Activated CD4-positive, alpha-beta T cell treated with anti-CD3 and anti-CD28 coated beads, Interleukin-2, amount 50 U/mL, for 48 hours (primary cell): ENCODE results near the gene SLAIN1.
"Not testable (repeated sequence)": the region's sequence is repeated elsewhere in the genome, so short reads cannot be mapped to it uniquely, and the experiment has no call there.

Experiments
- DNase-seq, 2 experiments: peaks; one replicate each; pipeline ENCODE4 v3.0.0-alpha.2; 2020

The SLAIN1 gene

DNA sequence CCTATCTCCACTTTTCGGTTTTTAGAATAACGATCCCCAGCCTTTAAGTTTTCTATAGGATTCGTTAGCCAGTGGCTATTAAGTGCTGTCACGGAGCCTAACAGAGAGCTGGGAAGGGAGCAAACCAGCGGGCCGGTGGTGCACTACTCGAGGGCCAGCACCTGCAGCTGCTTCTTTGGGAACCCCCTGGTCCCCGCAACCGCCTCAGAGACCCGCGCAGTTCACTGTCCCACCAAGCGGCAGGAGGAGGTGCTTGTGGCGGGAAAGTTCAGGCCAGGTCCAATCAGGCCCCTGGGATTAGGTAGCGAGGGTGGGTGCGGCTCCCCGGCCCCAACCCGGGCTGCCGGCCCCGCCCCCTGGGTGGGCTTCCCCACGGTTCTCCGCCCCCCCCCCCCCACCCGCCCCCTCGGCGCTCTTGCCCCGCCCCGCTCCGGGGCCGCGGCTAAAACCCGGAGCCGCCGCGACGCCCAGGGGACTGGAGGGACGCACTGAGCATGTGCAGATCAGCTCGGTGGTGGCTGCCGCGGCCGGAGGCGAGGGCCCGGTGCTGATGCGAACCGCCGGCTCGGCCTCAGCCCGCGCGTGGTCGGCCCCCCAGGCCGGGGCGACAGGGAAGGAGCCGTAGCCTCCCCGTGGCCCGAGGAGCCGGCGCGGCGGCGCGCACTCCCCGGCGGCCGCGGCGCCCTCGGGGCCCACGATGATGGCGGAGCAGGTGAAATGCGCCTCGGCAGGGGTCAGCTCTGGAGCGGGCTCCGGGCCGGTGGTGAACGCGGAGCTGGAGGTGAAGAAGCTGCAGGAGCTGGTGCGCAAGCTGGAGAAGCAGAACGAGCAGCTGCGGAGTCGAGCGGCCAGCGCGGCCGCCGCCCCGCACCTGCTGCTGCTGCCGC lies at the start of gene SLAIN1:
Gene SLAIN1, plus strand, starts transcription at position 471 of the 887 bp plus-strand sequence. Its CDS starts 227 bp downstream, at position 698.
- DNase-seq = peak; percentile 74 to 83

DNA sequence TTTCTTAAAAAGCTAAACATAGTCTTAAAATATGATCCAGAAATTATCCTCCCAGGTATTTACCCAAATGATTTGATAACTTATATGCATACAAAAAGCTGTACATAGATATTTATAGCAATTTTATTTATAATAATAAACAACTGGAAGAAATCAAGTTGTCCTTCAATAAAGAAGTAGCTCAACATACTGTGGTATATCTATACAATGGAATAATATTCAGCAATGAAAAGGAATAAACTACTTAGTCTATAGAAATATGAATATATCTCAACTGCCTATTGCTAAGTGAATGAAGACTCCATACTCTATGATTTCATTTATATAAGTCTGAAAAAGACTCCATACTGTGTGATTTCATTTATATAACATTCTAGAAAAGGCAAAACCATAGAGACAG lies 47.1 kb upstream of the SLAIN1 start:
- DNase-seq = no peak

DNA sequence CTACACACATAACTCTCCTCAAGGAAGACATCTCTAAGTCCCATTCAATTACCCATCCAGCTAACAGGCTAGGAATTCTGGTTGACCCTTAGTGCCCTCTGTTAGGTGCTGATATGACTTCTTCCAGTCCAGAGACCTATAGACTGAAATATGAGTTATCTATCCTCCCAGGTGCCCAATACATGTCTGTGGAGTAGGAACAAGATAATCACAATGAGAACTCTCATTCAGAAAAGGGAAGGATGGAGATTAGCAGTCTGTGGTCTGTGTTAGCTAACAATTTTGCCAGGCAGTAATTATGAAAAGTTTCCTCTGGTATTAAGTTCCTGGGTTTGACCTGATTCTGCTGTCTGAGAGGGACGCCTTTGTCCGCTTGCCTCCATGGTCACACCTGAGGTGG lies 44.2 kb upstream of the SLAIN1 start:
- DNase-seq = no peak

DNA sequence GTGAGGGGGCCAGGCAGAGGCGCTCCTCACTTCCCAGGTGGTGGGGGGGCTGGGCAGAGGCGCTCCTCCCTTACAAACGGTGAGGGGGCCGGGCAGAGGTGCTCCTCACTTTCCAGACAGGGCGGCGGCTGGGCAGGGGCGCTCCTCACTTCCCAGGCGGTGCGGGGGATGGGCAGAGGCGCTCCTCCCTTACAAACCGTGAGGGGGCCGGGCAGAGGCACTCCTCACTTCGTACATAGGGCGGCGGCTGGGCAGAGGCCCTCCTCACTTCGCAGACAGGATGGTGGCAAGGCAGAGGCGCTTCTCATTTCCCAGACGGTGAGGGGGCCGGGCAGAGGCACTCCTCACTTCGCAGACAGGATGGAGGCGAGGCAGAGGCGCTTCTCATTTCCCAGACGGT lies 37.5 kb upstream of the SLAIN1 start:
- not testable (repeated sequence) for DNase-seq

DNA sequence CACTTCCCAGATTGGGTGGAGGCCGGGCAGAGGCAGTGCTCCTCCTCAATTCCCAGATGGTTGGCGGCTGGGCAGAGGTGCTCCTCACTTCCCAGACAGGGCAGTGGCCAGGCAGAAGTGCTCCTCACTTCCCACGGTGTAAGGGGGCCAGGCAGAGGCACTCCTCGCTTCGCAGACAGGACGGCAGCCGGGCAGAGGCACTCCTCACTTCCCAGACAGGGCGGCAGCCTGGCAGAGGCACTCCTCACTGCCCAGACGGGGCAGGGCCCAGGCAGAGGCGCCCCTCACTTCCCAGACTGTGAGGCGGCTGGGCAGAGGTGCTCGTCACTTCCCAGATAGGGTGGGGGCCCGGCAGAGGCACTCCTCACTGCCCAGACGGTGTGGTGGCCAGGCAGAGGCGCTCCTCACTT lies 36.6 kb upstream of the SLAIN1 start:
- no peak for DNase-seq

DNA sequence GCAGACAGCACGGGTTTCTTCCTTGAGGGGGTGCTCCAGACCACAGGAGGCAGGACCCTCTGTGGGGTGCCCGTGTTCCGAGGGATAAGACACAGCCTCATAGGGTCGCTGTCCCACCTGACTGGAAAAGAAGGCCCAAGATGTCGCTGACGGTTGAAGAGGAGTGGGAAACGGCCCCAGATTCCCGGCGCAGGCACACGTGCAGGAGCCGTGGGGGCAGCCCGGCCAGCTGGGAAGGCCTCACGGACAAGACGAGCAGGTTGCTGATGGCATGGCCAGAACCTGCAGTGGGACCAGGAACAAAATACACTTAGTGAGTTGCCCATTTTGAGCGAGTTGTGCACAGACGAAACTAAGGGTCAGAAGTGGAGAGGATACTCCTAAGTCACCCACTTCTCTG lies 35.2 kb upstream of the SLAIN1 start:
- DNase-seq = not testable (repeated sequence)

DNA sequence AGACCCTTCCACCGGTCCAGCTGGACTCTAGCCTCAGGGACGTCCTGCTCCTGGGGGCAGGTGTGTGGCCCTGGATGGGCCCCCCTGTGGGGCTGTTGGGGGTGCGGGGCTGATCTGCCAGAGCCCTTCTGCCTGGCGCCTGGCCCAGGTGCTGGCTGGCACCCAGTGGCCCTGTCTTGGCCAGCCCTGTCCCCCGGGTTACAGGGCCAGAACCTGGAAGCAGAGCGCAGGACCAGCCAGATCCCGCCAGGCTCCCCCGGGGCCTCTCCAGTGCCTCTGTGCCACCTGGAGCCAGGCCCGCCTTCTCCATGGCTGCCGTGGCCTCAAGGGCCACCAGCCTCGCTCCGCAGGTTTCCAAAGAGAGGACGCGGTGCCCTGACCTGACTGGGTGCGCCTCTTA lies 34.7 kb upstream of the SLAIN1 start:
- DNase-seq = not testable (repeated sequence)

DNA sequence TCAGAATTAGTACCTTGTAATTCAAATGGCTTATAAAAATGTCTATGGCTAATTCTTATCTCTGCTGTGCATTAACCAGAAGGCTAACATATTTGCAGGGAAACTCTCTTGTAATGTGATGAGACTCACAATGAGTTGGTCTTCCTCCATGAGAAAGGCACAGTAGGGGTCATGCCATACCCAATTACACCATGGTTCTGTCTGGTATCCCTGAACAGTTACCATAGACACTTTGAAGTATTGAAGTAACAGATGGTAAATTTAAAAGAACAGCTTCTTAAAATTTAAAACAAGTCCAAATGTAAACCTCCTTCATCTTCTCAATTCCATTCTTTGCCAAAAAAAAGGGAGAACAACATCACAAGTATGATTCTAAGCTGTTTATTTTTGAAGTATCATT lies 22.6 kb upstream of the SLAIN1 start:
- DNase-seq = no peak

DNA sequence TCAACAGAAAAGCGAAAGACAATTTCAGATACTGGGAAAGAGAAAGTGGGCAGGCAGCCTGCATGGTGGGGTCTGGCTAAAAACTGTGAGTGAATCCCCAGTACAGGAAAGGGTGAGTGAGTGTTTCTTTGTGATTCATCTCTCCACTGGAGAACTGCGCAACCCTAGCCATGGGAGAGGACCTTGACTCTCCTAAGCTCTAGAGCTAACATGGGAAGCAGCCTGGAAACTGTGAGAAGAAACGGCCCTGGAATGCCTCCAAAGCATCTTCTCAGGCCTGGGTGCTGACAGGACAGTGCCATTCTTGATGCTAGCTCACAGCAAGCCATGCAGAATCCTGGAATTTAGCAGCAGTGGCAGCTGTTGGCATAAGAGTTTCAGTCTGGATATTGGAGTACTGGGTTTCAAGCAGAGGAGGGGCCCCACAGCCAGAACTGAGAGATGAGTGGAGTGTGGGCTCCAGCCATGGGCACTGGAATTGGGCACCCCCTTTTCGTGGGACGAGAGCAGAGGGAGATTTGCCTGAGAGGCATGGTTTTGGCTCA lies 18.7 kb upstream of the SLAIN1 start:
- no peak for DNase-seq

DNA sequence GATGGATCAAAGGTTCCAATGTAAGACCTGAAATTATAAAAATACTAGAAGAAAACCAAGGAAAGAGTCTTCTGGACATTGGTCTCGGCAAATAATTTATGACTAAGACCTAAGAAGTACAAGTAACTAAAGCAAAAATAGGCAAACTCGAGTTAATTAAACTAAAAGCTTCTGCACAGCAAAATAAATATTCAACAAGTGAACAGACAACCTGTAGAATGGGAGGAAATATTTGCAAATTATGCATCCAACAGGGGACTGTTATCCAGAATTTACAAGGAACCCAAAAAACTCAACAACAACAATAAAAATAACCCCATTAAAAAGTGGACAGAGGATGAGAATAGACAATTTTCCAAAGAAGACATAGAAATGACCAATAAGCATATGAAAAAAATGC lies 9.7 kb upstream of the SLAIN1 start:
- no peak for DNase-seq

DNA sequence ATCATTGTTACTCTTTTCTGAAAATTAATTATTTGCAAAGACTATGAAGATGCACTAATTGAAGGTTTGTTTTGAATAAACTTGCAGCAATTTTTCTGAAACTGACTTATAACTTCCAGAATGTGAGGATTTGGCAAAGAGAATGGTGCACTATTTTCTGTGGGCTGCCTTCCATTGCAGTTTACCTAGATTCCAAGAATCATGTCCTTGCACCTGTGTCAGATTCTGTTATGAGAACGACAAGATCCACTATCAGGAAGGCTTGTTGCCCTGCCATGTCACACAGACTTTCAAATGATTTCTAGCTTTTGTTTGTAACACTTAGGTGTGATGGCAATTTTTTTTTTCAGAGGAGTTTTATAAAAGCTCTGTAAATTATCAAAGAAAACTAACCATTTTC lies 5.6 kb upstream of the SLAIN1 start:
- DNase-seq = no peak

DNA sequence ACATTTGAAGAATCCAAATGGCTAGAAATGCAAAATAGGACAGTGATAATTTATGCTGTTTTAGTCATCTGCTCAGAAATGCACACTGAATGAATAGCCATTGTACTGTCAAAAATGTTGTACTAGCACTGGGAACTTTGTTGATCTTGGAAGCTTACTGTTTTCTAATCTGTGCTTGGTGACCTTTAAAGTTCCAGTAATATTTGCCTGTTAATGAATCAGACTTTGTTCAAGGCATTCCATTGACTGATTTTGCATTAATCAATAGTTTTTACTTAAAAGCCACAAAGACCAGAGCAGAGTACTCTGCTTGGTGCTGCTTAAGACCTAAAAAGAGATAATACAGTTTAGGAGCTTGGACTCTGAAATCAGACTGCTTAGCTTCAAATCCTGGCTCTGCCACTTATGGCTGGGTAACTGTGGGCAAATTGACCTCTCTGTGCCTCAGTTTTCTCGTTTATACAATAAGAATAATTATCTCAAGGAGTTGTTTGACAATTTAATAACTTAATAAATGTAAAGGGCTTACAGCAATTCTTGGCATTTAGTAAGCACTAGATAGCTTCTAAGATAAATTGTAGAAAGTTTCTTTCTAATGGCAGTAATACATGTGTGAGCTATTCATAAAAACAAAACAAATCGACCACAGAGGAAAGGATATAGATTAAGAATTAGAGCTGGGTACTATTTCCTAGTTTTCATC lies 4.6 kb upstream of the SLAIN1 start:
- no peak for DNase-seq

DNA sequence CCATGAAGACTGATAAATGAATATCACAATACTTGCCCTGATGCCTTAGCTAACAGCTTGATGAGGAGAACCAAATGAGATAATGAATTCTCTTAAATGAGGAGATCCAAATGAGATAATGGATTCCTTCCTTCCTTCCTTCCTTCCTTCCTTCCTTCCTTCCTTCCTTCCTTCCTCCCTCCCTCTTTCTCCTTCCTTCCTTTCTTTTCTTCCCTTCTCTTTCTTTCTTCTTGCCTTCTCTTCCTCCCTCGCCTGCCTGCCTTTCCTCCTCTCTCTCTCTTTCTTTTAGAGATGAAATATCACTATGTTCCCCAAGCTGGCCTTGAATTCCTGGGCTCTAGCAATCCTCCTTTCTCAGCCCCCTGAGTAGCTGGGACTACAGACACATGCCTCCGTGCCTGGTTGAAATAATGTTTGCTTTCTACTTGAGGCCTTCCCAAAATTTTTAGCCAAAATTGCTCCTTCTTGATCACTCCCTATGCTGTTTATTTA lies 4.0 kb upstream of the SLAIN1 start:
- no peak for DNase-seq

DNA sequence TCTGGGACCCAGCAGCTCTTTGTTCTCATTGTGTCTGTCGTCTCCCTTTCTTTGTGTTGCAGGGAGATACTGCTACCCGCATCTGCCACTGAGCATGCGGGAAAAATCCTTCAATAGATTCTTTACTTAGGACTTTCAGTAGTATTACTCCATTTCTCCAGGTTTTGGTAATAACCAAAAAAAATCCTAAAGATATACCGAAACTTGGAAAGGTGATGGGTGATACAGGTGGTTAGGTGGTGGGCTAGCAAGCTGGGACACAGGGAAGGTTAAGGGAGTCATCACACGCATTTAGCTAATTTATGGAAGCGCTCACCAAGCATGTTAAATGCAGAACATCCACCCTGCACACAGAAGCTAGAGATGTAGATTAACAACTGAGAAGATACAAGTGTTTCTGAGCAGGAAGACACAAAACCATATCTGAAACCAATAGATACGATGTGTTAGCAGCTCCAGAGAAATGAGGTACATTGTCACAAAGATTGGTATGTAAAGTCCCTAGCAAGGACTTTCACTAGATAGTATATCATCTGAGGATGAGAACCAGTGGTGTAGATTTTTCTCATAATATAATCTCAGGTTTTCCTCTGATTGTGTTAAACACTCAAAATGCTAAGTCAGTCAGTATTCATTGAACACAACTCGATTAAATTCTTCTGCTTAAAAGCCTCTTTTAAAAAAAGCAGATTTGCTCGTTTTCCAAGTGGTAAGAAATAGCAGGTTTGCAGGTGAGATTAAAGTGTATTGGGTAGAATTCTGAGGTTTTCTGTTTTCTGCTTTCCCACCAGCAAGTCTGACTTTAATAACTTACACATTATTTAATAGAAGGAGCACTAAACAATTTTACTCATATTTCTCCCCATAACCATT lies 1.2 kb upstream of the SLAIN1 start:
- DNase-seq = no peak

DNA sequence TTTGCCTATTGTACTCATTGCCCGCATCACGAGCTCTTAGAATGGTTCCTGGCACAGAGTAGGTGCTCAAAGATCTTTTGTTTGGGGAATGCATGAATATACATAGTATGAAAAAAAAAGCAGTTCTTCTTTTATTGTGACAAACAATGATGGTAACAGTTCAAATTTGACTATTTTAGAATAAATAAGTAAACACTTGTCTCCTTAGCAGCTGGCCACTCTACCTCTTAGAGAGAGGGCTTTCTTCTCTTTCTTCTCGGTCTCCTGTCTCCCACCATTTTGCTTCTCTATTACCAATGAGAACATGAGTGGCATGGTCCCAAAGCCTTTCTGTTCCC lies 639 bp upstream of the SLAIN1 start:
- no peak for DNase-seq

DNA sequence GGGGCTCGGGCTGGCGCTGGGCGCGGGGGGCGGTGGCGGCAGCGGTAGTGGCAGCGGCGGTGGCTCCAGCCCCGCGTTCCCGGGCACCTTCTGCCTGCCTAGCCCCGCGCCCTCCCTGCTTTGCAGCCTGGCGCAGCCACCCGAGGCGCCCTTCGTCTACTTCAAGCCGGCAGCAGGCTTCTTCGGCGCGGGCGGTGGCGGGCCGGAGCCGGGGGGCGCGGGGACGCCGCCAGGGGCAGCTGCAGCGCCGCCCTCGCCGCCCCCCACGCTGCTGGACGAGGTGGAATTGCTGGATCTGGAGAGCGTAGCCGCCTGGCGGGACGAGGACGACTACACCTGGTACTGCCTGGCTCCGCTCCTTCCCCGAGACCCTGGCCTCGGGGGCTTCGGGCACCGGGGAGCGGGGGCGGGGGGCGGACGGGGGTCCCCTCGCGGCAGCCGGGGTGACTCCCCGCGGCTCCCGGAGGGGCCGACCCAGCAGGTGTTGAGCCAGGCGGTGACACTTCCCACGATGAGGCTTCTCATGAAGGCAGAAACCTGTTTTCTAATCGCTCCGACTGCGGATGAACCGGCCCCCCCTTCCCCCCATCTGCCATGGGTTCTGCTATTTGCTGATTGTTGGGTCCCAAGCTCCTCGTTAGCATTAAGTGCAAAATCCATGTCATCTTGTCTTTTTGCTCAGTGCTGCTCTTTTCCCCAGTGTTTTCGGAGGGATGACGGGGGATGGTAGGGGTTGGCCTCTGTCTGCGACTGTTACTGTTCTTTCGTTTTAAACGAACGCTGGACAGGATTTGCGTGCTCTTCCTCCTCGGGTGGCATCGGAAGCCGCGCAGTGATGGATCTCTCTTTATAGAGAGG lies 943 bp downstream of the SLAIN1 start:
- DNase-seq = peak; percentile 31 to 53

DNA sequence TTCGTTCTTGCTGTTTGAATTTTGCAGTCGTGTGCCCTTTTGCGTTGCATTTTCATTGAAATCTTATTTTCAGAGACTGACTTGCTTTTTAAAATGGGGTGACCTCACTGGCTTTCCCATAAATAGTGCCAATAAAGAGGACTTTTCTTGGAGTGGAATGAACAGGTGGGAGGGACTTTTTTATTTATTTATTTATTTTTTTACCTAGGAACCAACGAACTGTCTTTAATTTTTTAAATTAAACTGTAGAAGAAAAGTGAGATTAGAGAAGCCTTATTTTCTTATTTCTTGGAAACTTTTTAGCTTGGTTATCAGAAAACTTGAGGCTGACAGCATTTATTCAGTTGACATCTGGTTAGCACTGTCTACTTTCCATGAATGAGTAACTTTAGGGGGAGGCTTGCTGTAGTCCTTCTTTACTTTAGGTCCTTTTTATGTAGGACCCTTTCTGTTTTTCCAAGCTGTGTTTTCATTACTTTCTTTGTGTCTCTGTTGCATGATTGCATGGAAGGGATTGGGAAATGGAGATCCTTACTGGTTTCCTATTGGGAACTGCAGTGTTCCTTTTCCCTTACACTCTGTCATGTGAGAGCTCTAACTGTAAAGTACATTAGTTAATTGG lies 1.7 kb downstream of the SLAIN1 start:
- no peak for DNase-seq

DNA sequence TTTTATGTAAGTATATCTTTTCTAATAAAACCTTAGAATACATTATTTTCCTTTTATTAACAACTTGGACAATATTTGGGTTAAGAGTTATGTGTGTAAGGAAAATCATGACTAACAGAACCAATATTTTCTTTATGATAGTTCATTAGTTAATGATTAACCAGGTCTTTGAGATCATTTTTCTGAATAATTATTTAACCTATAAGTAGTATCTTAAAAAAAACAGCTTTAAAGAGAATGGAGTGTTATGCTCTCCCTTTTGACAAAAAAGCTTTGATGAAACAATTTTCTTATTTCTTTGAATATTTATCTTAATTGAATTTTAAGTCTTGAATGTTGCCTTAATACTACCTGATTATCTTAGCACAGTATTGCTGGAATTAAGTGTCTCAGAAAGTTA lies 3.8 kb downstream of the SLAIN1 start:
- DNase-seq = no peak

DNA sequence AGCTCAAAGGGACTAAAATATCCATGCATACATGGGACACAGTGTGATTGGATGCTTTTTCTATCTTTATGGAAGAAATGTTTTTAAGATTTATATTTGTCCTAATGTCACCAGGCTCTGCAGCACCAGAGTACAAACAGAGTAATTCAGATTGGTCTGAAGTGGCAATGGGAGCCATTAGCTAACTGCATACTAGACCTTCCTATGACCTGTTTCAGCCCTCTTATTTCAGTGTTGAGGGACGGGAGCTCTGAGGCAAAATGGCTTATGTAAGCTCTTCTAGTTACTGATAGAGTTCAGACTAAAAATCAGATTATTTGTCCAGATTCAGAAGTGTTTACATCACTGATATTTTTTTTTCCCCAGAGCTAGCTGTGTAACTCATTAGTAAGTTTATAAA lies 4.9 kb downstream of the SLAIN1 start:
- DNase-seq = no peak

DNA sequence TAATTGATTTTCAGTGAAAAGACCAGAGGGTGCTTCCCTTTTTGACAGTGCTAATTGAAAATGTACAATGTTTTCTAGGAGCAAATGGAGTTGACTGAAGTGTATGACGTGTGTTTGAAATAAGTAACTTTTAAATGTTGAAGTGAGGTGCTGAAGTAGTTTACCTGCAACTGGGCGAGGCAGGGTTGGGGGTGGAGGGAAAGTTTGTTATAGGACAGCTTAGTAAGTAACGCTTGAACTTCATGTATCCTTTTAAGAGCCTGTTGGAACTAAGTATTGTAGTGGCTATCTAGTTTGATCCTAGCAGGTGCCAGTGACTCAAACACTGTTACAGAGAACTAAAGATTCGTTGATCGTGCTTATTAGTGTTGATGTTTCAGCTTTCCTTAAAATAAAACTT lies 5.9 kb downstream of the SLAIN1 start:
- DNase-seq = no peak

DNA sequence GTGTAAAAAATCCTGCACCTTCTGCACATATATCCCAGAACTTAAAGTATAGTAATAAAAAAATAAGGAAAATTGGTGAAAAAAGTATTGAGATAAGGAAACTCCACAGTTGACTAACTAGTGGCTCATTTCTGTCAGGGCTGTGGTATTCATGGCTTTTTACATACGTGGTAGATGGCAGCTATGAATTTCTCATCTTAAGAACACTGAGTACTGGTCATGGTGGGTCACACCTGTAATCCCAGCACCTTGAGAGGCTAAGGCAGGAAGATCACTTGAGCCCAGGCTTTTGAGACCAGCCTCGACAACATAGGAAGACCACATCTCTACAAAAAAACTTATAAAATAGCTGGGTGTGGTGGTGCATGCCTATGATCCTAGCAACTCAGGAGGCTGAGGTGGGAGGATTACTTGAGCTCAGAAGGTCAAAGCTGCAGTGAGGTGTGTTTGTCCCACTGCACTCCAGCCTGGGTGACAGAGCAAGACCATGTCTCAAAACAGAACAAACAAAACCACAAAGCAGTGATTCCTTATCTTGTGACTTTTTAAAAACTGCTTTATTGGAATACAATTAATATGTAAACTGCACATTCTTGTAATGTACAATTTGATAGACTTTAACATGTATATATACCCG lies 16.8 kb downstream of the SLAIN1 start:
- DNase-seq = no peak
